Hepatic stellate cell (primary cell): ENCODE results near the gene IRF3.

Experiments used
- DNase-seq: peaks from one replicate; pipeline ENCODE4 v3.0.0; 2011; ENCODE audit warnings: low spot score

Gene IRF3, protein sequence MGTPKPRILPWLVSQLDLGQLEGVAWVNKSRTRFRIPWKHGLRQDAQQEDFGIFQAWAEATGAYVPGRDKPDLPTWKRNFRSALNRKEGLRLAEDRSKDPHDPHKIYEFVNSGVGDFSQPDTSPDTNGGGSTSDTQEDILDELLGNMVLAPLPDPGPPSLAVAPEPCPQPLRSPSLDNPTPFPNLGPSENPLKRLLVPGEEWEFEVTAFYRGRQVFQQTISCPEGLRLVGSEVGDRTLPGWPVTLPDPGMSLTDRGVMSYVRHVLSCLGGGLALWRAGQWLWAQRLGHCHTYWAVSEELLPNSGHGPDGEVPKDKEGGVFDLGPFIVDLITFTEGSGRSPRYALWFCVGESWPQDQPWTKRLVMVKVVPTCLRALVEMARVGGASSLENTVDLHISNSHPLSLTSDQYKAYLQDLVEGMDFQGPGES

DNA sequence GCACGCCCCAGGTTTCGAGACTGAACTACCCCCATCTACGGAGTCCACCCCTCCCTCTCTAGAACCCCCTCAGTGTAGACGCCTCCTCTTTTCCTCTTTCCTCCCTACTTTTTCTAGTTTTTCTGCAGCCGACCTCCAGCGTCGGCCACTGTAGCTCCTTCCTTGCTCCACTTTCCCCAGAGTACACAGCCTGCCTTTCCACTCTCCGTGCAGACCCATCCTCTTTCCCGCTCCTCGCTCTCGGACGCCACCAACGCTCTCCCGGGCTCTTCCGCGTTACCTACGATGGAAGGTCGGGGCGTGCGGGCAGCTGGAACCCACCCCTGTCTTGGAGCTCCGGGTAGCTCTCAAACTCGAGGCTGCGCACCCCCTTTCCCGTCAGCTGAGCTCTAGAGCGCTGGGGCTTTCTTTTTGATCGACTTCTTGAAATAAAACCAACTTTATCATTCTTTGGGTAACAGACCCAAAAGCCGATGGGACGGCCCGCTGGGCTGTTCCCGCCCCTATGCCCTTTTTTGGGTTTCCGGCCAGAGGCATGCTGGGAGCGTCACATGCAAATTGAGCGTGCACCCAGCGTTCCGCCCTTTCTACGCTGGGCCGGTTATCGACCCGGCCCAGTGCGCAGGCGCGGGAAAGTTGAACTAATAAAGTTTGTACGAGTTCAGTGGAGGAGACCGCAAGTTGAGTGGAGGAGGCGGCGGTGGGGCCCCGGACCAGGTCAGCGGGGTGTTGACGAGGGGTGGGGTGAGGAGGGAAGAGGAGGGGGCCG lies at the start of gene IRF3, which contains the start of gene BCL2L12:
Gene IRF3 (minus strand): TSS at position 507 of the 769 bp plus-strand sequence. CDS start 1,019 bp downstream, outside the sequence.
Gene BCL2L12 (plus strand): TSS at position 583 of the 769 bp plus-strand sequence. CDS start 760 bp downstream, outside the sequence.
- DNase-seq, result peak; percentile 99

- DNase-seq, result no peak
These were observed 47.7 kb upstream of the IRF3 start for GRCh38 chr19:49713236-49713845.

GRCh38 chr19:49712397-49712859 lies 46.8 kb upstream of the IRF3 start:
- peak; percentile 43 for DNase-seq

GRCh38 chr19:49710372-49710951 lies 44.8 kb upstream of the IRF3 start:
- no peak for DNase-seq

GRCh38 chr19:49705919-49706318 lies 40.3 kb upstream of the IRF3 start:
- DNase-seq, result no peak

- DNase-seq, result no peak
These were observed 39.4 kb upstream of the IRF3 start for GRCh38 chr19:49704888-49705642.

GRCh38 chr19:49701271-49701786 lies 35.7 kb upstream of the IRF3 start:
- no peak for DNase-seq

GRCh38 chr19:49700563-49700962 lies 34.9 kb upstream of the IRF3 start:
- no peak for DNase-seq

GRCh38 chr19:49699364-49699763 lies 33.7 kb upstream of the IRF3 start:
- DNase-seq, result no peak

- DNase-seq, result no peak
These were observed 31.2 kb upstream of the IRF3 start for GRCh38 chr19:49696865-49697264.

DNA sequence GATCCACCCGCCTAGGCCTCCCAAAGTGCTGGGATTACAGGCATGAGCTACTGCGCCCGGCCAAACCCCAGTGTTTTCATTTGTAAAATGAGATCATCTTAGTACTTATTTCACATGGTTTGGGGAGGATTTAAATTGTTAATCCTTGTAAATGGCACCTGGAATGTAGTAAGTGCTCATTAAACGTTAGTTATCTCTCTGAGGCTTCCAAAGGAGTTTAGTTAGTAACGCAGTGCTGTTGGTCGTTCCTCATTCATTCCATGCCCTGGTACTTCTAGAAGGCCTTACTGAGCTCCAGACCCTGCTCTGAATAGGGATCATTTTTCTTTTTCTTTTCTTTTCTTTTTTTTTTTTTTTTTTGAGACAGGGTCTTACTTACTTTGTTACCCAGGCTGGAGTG lies 30.5 kb upstream of the IRF3 start:
- no peak for DNase-seq

GRCh38 chr19:49692147-49692506 lies 26.5 kb upstream of the IRF3 start:
- DNase-seq, result no peak

GRCh38 chr19:49691243-49692146 lies 25.8 kb upstream of the IRF3 start:
- DNase-seq, result peak; percentile 97

DNA sequence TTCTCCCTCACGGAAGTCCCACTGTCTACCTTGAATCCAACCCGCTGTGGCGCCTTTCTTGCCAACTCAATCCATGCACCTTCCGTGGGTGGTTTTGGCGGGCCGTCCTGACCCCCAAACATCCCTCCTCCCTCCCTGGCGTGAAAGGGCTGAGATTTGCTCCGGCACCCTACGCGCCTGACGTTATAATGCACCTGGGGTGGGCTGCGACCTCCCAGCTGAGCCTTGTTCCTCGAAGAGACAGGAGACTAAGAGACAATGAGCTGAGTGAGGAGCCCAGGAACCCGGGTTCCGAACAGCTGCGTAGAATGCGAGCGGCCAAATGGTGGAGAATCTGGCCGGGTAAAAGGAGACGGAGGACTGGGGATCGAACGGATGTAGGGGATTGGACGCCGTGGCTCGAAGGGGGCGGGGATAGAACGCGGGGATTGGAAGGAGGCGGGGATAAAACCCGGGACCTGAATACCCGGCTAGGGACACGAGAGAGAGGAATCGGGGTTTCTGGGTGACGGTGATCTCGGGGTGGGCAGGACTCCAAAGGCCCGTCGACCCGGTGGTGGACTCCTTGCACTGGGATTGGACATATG lies 25.1 kb upstream of the IRF3 start, which contains the start of gene CPT1C:
Gene CPT1C (plus strand): TSS at position 461 of the 587 bp plus-strand sequence. CDS start 1,137 bp downstream, outside the sequence.
- DNase-seq, result peak; percentile 97

DNA sequence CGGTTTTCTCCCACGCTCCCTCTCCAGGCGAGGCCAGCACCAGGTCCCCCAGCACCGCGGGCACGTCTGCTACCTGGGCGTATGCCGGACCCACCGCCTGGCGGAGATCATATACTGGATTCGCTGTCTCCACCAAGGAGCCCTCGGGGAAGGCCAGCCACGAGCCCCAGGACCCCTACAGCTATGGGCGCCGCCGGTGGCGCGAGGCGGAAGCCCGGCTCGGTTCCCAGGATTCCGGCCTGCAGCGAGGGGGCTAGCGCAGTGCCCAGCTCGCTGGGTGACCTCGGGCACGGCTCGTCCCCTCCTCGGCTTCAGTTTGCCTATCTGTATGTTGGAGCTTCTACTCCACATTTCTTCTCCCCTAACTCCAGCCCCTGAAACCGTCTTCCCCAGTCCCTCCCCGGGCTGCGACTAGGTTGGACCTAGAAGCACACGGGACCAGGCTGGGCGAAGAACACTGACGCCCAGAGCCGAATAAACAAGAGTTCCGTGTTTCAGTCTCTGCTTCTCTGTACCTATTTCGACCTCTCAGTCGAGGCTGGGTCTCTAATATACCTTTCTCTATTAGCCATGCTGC lies 24.5 kb upstream of the IRF3 start:
- no peak for DNase-seq

DNA sequence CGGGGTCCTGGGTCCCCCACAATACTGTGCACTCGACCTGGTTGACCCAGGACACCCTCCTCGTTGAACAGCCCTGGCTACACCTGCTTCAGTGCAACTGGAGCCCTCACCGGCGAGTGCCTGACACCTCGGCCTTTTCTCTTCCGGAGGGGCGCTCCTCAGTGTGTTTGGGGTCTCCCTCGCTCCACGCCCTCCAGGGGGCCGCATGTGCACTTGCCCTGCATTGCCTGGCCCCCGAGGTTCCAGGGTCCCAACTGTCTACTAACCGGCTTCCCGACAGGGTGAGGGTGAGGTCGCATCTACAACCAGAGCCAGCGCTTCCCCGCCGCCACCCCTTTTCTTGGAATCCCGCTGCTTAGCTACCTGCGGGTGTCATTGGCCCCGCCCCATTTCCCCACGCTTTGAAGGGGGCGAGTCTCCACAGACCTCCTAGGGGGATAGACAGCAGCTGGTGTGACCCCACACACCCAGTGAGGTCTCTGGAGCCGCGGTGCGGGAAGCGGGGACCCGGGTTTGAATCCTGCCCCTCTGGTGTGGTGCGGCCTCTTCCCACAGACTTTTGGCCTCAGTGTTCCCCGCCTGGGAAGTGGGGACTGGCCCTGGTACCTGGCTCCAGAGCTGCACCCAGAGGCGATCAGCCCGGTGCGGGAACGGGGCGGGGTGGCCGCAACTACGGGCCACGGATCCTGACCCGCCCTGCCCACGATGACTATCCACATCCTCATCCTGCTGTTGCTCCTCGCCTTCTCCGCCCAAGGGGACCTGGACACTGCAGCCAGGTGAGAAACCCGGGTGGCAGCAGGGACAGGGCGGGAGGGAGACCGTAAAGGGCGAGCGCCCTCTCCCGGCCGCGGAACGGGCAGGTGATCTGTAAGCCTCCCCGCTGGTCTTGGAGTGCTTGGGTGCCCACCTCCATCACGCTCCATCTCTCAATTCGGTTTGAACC lies 23.7 kb upstream of the IRF3 start, which contains the start of gene ADM5:
Gene ADM5 (plus strand): TSS at position 462 of the 946 bp plus-strand sequence. CDS start 244 bp downstream, at position 706.
- no peak for DNase-seq

GRCh38 chr19:49688531-49689132 lies 23.0 kb upstream of the IRF3 start:
- DNase-seq, result no peak
